ENCODE results near the gene RAB31. TPM values are rescaled to one million over a fixed set of nuclear protein-coding genes. Genes with fewer than 3 reads are reported as not detected.

RAB31 gene
- total RNA-seq, 6 donors from 2014 or later, result 40.3 to 128 (median 95.8) TPM

DNA sequence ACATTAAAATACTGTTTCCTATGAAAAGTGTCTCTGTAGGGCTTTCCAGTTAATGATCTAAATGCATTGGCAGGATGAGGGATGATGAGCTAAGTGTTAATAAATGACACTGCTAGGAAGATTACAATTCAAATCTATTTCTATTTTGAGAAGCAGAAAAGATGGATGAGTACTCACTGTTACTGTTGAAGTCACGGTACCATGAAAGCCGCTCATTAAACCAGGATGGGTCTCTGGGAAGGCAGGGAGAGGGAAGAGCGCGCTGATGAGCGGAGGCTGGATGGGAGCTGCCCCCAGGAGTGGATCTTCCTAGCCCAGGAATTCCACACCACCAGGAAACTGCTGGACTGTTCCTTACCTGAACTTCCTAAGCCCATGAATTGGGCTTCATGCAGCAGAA, 150.5 kb downstream of the RAB31 start:
- H3K4me3 ChIP-seq, result no peak overlapping the region
- no peak for DNase-seq
- TF ChIP-seq, protein P1, sequence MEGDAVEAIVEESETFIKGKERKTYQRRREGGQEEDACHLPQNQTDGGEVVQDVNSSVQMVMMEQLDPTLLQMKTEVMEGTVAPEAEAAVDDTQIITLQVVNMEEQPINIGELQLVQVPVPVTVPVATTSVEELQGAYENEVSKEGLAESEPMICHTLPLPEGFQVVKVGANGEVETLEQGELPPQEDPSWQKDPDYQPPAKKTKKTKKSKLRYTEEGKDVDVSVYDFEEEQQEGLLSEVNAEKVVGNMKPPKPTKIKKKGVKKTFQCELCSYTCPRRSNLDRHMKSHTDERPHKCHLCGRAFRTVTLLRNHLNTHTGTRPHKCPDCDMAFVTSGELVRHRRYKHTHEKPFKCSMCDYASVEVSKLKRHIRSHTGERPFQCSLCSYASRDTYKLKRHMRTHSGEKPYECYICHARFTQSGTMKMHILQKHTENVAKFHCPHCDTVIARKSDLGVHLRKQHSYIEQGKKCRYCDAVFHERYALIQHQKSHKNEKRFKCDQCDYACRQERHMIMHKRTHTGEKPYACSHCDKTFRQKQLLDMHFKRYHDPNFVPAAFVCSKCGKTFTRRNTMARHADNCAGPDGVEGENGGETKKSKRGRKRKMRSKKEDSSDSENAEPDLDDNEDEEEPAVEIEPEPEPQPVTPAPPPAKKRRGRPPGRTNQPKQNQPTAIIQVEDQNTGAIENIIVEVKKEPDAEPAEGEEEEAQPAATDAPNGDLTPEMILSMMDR (IDR thresholded peaks at IDR 0.05), result no peak
- TF ChIP-seq POLR2AphosphoS5 (IDR thresholded peaks at IDR 0.05), result no peak
- no peak for TF ChIP-seq POLR2A (IDR thresholded peaks at IDR 0.05)
- no peak for TF ChIP-seq EP300 (IDR thresholded peaks at IDR 0.05)
- H3K27me3 ChIP-seq, result no peaks in the 10 kb centered on the region
- ATAC-seq (ENCODE audit: low FRiP score in 2 of 2), result no peak
- no peaks in the 10 kb centered on the region for H3K9me3 ChIP-seq
- peaks cover 14 to 43% (median 20%) of the 10 kb centered on the region in 4 donors for H3K4me1 ChIP-seq
- WGBS, 2 donors, result 97 to 100% methylated on average over 5 of the region's 5 CpGs
- peaks cover 0 to 9% (median 2%) of the 10 kb centered on the region in 4 donors for H3K36me3 ChIP-seq
- H3K27ac ChIP-seq, result peak overlapping the region in 1 of 4 donors; percentile 14

DNA sequence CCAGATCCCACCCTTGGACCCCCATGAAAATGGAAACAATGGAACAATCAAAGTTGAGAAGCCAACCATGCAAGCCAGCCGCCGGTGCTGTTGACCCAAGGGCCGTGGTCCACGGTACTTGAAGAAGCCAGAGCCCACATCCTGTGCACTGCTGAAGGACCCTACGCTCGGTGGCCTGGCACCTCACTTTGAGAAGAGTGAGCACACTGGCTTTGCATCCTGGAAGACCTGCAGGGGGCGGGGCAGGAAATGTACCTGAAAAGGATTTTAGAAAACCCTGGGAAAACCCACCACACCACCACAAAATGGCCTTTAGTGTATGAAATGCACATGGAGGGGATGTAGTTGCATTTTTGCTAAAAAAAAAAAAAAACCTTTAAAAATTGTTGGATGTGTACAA, 151.1 kb downstream of the RAB31 start:
- no peaks in the 10 kb centered on the region for H3K27me3 ChIP-seq
- H3K9me3 ChIP-seq, result no peaks in the 10 kb centered on the region
- peaks cover 0 to 9% (median 2%) of the 10 kb centered on the region in 4 donors for H3K36me3 ChIP-seq
- no peak overlapping the region for H3K4me3 ChIP-seq
- peaks cover 14 to 41% (median 19%) of the 10 kb centered on the region in 4 donors for H3K4me1 ChIP-seq
- WGBS, 2 donors, result 90 to 95% methylated on average over 2 to 7 of the region's 7 CpGs
- ATAC-seq (ENCODE audit: low FRiP score in 2 of 2), result no peak
- no peak for DNase-seq
- TF ChIP-seq, protein P1 (IDR thresholded peaks at IDR 0.05), result no peak
- TF ChIP-seq POLR2A (IDR thresholded peaks at IDR 0.05) (no peak), POLR2AphosphoS5 (IDR thresholded peaks at IDR 0.05) (no peak), EP300 (IDR thresholded peaks at IDR 0.05) (no peak)
- peak overlapping the region in 1 of 4 donors; percentile 14 for H3K27ac ChIP-seq

DNA sequence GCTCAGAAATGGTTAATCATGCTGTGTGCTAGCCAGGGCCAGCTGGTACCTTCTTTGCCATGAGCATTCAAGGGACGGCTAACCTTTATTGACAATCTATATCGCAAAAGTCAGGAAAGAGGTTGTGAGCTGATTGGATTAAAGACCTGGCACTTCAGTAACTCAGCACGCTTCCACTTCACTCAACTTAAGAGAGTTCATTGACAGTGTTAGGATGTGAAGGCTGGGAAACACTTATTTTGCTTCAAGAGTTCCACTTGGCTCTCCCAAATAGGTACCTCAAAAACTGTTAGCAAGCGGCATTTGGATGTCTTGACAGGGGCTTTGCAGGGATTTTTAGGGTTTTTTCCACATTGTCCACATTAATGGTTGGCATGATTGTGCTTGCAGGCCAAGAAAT, 152.6 kb downstream of the RAB31 start:
- Histone ChIP-seq H3K4me1 (peaks cover 12 to 30% (median 13%) of the 10 kb centered on the region in 4 donors), H3K27ac (peak overlapping the region in 1 of 4 donors; percentile 31), H3K9me3 (peaks cover 0 to 5% (median 1%) of the 10 kb centered on the region in 4 donors), H3K4me3 (no peak overlapping the region), H3K36me3 (peaks cover 0 to 9% (median 2%) of the 10 kb centered on the region in 4 donors), H3K27me3 (no peaks in the 10 kb centered on the region)
- no peak for DNase-seq
- WGBS, 2 donors, result 39 to 54% methylated on average over 4 of the region's 4 CpGs
- peak in 1 of 4 donors; percentile 47 for TF ChIP-seq EP300 (IDR thresholded peaks at IDR 0.05)
- no peak for TF ChIP-seq POLR2A (IDR thresholded peaks at IDR 0.05)
- peak in 1 of 2 donors; percentile 56 for ATAC-seq (ENCODE audit: low FRiP score in 2 of 2)

DNA sequence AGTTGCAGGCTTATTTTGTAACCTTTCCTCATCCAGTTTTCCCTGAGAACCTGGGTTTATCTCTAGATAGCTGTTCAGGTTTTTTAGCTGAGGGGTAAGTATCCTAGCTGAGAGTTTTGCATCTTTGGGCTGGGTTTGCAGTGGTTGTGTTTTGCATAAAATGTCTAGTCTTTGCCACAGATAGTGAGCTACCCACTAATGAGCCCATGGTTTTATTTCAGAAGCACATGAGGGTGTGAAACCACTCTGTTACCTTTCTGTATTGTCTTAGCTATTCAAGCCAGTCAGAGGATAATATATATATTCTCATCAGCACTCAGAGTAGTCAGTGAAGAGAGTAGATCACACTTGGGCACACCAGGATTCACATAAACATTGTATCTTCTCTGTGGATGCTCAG, 153.1 kb downstream of the RAB31 start:
- no peaks in the 10 kb centered on the region for H3K27me3 ChIP-seq
- TF ChIP-seq POLR2A (IDR thresholded peaks at IDR 0.05), result no peak
- TF ChIP-seq POLR2AphosphoS5 (IDR thresholded peaks at IDR 0.05), result no peak
- TF ChIP-seq, protein P1 (IDR thresholded peaks at IDR 0.05), result no peak
- TF ChIP-seq EP300 (IDR thresholded peaks at IDR 0.05), result no peak
- no peak for ATAC-seq (ENCODE audit: low FRiP score in 2 of 2)

DNA sequence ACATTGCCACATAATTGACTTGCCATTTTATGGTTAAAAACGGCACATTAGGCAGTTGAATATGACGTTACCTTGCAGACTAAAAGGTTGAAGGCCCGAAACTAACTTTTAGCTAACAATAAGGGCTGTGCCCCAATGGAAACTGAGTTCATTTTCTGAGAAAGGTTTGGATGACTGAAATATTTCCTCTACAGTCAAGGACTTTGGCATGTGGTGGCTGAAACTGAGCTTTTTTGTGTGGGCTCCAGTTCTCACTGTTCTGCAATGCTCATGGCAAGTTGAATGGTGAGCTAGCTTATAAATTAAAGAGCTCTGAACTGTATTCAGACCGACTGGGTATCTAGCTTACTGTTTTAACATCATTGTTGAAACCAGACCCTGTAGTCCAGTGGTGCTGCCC, 153.8 kb downstream of the RAB31 start:
- no peak for DNase-seq
- H3K36me3 ChIP-seq, result peaks cover 0 to 9% (median 2%) of the 10 kb centered on the region in 4 donors
- no peak overlapping the region for H3K4me3 ChIP-seq
- H3K4me1 ChIP-seq, result peaks cover 0 to 17% (median 2%) of the 10 kb centered on the region in 4 donors
- H3K27ac ChIP-seq, result no peak overlapping the region
- H3K9me3 ChIP-seq, result peaks cover 0 to 11% (median 4%) of the 10 kb centered on the region in 4 donors
- WGBS, 2 donors, result 71 to 74% methylated on average over 4 of the region's 4 CpGs
- no peak for ATAC-seq (ENCODE audit: low FRiP score in 2 of 2)
- no peaks in the 10 kb centered on the region for H3K27me3 ChIP-seq
- TF ChIP-seq POLR2A (IDR thresholded peaks at IDR 0.05) (no peak), POLR2AphosphoS5 (IDR thresholded peaks at IDR 0.05) (no peak), EP300 (IDR thresholded peaks at IDR 0.05) (no peak)
- TF ChIP-seq, protein P1 (IDR thresholded peaks at IDR 0.05), result no peak

More for the DNA sequence above, 153.1 kb downstream of the RAB31 start:
- peaks cover 0 to 9% (median 2%) of the 10 kb centered on the region in 4 donors for H3K36me3 ChIP-seq
- no peak overlapping the region for H3K4me3 ChIP-seq
- H3K9me3 ChIP-seq, result peaks cover 0 to 10% (median 4%) of the 10 kb centered on the region in 4 donors
- DNase-seq, result no peak
- peak overlapping the region in 2 of 4 donors; percentile 8 to 31 for H3K27ac ChIP-seq
- peaks cover 7 to 25% (median 8%) of the 10 kb centered on the region in 4 donors for H3K4me1 ChIP-seq

All from upper lobe of left lung (tissue), 6 donors.